IMR-90 (cell line): ENCODE measurements around the gene RNF2.
A peak's percentile ranks its signal among the peaks of the same experiment; 100 is the strongest.

Experiments used
- CEBPB ChIP-seq: IDR thresholded peaks from 2 replicates; pipeline ENCODE4 v1.6.1; 2012; ENCODE audit warnings: low read depth, low read length, improper control_type of control experiment
- CHD1 ChIP-seq: IDR thresholded peaks from 2 replicates; pipeline ENCODE4 v1.6.1; 2012; ENCODE audit warnings: low read depth, low read length, improper control_type of control experiment
- CTCF ChIP-seq: conservative IDR thresholded peaks from 2 replicates; pipeline ENCODE4 v1.5.1; 2012; ENCODE audit warnings: mild to moderate bottlenecking, low read depth, low read length, improper control_type of control experiment
- ELK1 ChIP-seq: fragments of 150-350 bp; IDR thresholded peaks from 2 replicates; pipeline ENCODE4 v1.6.1; 2016; ENCODE audit warnings: low read depth, mild to moderate bottlenecking, low read length, moderate library complexity, borderline replicate concordance
- MAFK ChIP-seq: IDR thresholded peaks from 2 replicates; pipeline ENCODE4 v1.6.1; 2012; ENCODE audit warnings: low read depth, low read length, improper control_type of control experiment
- POLR2A ChIP-seq: IDR thresholded peaks from 2 replicates; pipeline ENCODE4 v1.6.1; 2012; ENCODE audit warnings: mild to moderate bottlenecking, low read depth, low read length

- TF ChIP-seq ELK1 (no peak), CTCF (no peak), POLR2A (no peak), CHD1 (no peak), CEBPB (peak; percentile 96), MAFK (peak; percentile 32; the same call in 1 of the 2 replicates)
These were observed 28.0 kb upstream of the RNF2 start for GRCh38 chr1:185017338-185017737.
